A549 (cell line): Measurements from ENCODE around the gene FAM193A. TPM values are rescaled to one million over a fixed set of nuclear protein-coding genes. Genes with fewer than 3 reads are reported as not detected.
A peak's percentile ranks its signal among the peaks of the same experiment; 100 is the strongest.

ENCODE experiments used
- ATAC-seq, 2 experiments: fragments of 200-7000 bp in 1 of 2; fragments of >200 bp in 1 of 2; cut with Nextera tagmentation in 1 of 2; cut with Tn5 transposase in 1 of 2; 3 replicates each; pipeline versions ENCODE4 v1.8.0 to v1.9.1; 2018 to 2020; ENCODE audit warnings: mild to moderate bottlenecking in 1 of 2, moderate library complexity in 1 of 2
- CTCF ChIA-PET: fragments of 300-600 bp; sonication (Branson Sonifier 250); formaldehyde crosslinking; extraction: SDS; loops from one replicate; lab custom pipeline; 2021; ENCODE audit warnings: antibody characterized with exemption, inconsistent platforms; lab: Yijun Ruan, JAX
- POLR2A ChIA-PET: fragments of 350-600 bp; formaldehyde crosslinking; extraction: SDS; loops from one replicate; lab custom pipeline; 2021; ENCODE audit warnings: antibody characterized with exemption, inconsistent platforms; lab: Yijun Ruan, JAX
- DNase-seq, 2 experiments: peaks; one replicate each; pipeline versions ENCODE4 v3.0.0 to v3.0.0-alpha.2; 2011 to 2016; ENCODE audit warnings: low read depth in 1 of 2, low spot score in 1 of 2
- FAIRE-seq: peaks from 2 replicates; lab custom pipeline; 2011; peaks lifted over from hg19 to GRCh38; lab: Jason Lieb, UNC
- H3K27ac ChIP-seq, 2 experiments: fragments of >200 bp; sonication (Bioruptor Twin); formaldehyde crosslinking; 3 replicates each; pipeline ENCODE4 v1.5.1; 2016 to 2017
- H3K4me1 ChIP-seq: fragments of >200 bp; sonication (Bioruptor Twin); formaldehyde crosslinking; 3 replicates; pipeline ENCODE4 v1.6.1; 2016
- H3K4me2 ChIP-seq: fragments of >200 bp; sonication (Bioruptor Twin); formaldehyde crosslinking; 3 replicates; pipeline ENCODE4 v1.6.1; 2016
- H3K4me3 ChIP-seq: fragments of >200 bp; sonication (Bioruptor Twin); formaldehyde crosslinking; 3 replicates; pipeline ENCODE4 v1.5.1; 2016
- H3K9me3 ChIP-seq: fragments of >200 bp; sonication (Bioruptor Twin); formaldehyde crosslinking; 3 replicates; pipeline ENCODE4 v1.6.1; 2016
- BCL3 ChIP-seq: fragments of >200 bp; sonication (Bioruptor Twin); formaldehyde crosslinking; IDR thresholded peaks from 3 replicates; pipeline ENCODE4 v1.6.1; 2016
- BHLHE40 ChIP-seq: IDR thresholded peaks from 2 replicates; pipeline ENCODE4 v1.6.1; 2012; ENCODE audit warnings: low read depth, low read length, inconsistent platforms
- CEBPB ChIP-seq, 2 experiments: fragments of >200 bp in 1 of 2; sonication (Bioruptor Twin) in 1 of 2; formaldehyde crosslinking in 1 of 2; IDR thresholded peaks; 2 replicates each; pipeline ENCODE4 v1.6.1; 2012 to 2016
- CHD4 ChIP-seq: fragments of 200-600 bp; sonication (generic); IDR thresholded peaks from 2 replicates; pipeline ENCODE4 v1.6.1; 2016; ENCODE audit warnings: antibody characterized with exemption, mild to moderate bottlenecking, borderline replicate concordance
- E2F6 ChIP-seq: IDR thresholded peaks from 2 replicates; pipeline ENCODE4 v1.6.1; 2012; ENCODE audit warnings: low read depth, borderline replicate concordance
- EHF ChIP-seq: fragments of 250-450 bp; sonication (Bioruptor Pico); IDR thresholded peaks from 2 replicates; pipeline ENCODE4 v1.5.0; 2020; ENCODE audit warnings: mild to moderate bottlenecking
- EHMT2 ChIP-seq: fragments of 200-600 bp; sonication (generic); IDR thresholded peaks from 2 replicates; pipeline ENCODE4 v1.6.1; 2016; ENCODE audit warnings: antibody characterized with exemption, low read depth, mild to moderate bottlenecking, moderate library complexity
- FOSL2 ChIP-seq, 2 experiments: fragments of 450-650 bp in 1 of 2; fragments of >200 bp in 1 of 2; sonication (Bioruptor Twin) in 1 of 2; formaldehyde crosslinking; IDR thresholded peaks; 2 replicates each; pipeline versions ENCODE4 v1.5.0 to v1.6.1; 2016 to 2020; ENCODE audit warnings: mild to moderate bottlenecking in 1 of 2, moderate library complexity in 1 of 2
- GATA3 ChIP-seq: IDR thresholded peaks from 2 replicates; pipeline ENCODE4 v1.6.1; 2012; ENCODE audit warnings: borderline replicate concordance
- HDAC2 ChIP-seq: fragments of 200-600 bp; sonication (generic); IDR thresholded peaks from 2 replicates; pipeline ENCODE4 v1.6.1; 2016
- HEYL ChIP-seq: fragments of 250-450 bp; sonication (Bioruptor Pico); IDR thresholded peaks from 2 replicates; pipeline ENCODE4 v1.8.0; 2021; ENCODE audit warnings: mild to moderate bottlenecking, moderate library complexity
- JUN ChIP-seq, 2 experiments: fragments of >200 bp; sonication (Bioruptor Twin); formaldehyde crosslinking; IDR thresholded peaks; 2 replicates in 1 of 2; 3 replicates in 1 of 2; pipeline ENCODE4 v1.6.1; 2016 to 2017
- MAX ChIP-seq: IDR thresholded peaks from 2 replicates; pipeline ENCODE4 v1.6.1; 2012
- MAZ ChIP-seq: fragments of 150-350 bp; IDR thresholded peaks from 2 replicates; pipeline ENCODE4 v1.6.1; 2014; ENCODE audit warnings: antibody characterized with exemption, low read depth, low read length, borderline replicate concordance
- POLR2A ChIP-seq: IDR thresholded peaks from 2 replicates; pipeline ENCODE4 v1.6.1; 2012; ENCODE audit warnings: mild to moderate bottlenecking, low read length
- RARB ChIP-seq: fragments of 250-450 bp; sonication (Bioruptor Pico); IDR thresholded peaks from 2 replicates; pipeline ENCODE4 v1.8.0; 2021; ENCODE audit warnings: mild to moderate bottlenecking, moderate library complexity
- RFX5 ChIP-seq: fragments of 450-650 bp; IDR thresholded peaks from 2 replicates; pipeline ENCODE4 v1.7.1; 2014; ENCODE audit warnings: antibody characterized with exemption, mild to moderate bottlenecking, moderate library complexity
- SMC3 ChIP-seq: fragments of >200 bp; sonication (Bioruptor Twin); formaldehyde crosslinking; IDR thresholded peaks from 3 replicates; pipeline ENCODE4 v1.6.1; 2018; ENCODE audit warnings: inconsistent platforms
- ZC3H11A ChIP-seq: fragments of 450-650 bp; IDR thresholded peaks from 2 replicates; pipeline ENCODE4 v1.6.1; 2014; ENCODE audit warnings: antibody characterized with exemption, mild to moderate bottlenecking
- ZFP36 ChIP-seq: fragments of 450-650 bp; IDR thresholded peaks from 2 replicates; pipeline ENCODE4 v1.6.1; 2014; ENCODE audit warnings: borderline replicate concordance; ENCODE audit not compliant: partially characterized antibody
- ZSCAN20 ChIP-seq: fragments of 250-450 bp; sonication (Bioruptor Pico); IDR thresholded peaks from 2 replicates; pipeline ENCODE4 v1.8.0; 2022; ENCODE audit warnings: mild to moderate bottlenecking, moderate library complexity
- WGBS: methylation state at CpG from one replicate; pipeline ENCODE4 v1.1.6; 2017; ENCODE audit errors: missing lambda C conversion rate; 5-methylcytosine and 5-hydroxymethylcytosine counted together
- polyA minus RNA-seq: library from RNA; depleted of rRNA, polyadenylated mRNA; stranded (reverse); fragments of >200 nt; gene quantifications from 2 replicates; pipeline ENCODE4 v1.2.3, GENCODE V29; 2011; rRNA and poly(A)+ RNA removed
- polyA plus RNA-seq, 4 experiments: library from polyadenylated mRNA; depleted of rRNA in 3 of 4; stranded (reverse); fragments of >200 nt; fragmentation: RNase III in 1 of 4; extraction: RNeasy Plus Mini Kit Qiagen cat#74134 plus additional on column Dnase treatment in 1 of 4; gene quantifications; 2 replicates in 3 of 4; 3 replicates in 1 of 4; pipeline ENCODE4 v1.2.3, GENCODE V29; 2011 to 2017

The FAM193A gene, protein sequence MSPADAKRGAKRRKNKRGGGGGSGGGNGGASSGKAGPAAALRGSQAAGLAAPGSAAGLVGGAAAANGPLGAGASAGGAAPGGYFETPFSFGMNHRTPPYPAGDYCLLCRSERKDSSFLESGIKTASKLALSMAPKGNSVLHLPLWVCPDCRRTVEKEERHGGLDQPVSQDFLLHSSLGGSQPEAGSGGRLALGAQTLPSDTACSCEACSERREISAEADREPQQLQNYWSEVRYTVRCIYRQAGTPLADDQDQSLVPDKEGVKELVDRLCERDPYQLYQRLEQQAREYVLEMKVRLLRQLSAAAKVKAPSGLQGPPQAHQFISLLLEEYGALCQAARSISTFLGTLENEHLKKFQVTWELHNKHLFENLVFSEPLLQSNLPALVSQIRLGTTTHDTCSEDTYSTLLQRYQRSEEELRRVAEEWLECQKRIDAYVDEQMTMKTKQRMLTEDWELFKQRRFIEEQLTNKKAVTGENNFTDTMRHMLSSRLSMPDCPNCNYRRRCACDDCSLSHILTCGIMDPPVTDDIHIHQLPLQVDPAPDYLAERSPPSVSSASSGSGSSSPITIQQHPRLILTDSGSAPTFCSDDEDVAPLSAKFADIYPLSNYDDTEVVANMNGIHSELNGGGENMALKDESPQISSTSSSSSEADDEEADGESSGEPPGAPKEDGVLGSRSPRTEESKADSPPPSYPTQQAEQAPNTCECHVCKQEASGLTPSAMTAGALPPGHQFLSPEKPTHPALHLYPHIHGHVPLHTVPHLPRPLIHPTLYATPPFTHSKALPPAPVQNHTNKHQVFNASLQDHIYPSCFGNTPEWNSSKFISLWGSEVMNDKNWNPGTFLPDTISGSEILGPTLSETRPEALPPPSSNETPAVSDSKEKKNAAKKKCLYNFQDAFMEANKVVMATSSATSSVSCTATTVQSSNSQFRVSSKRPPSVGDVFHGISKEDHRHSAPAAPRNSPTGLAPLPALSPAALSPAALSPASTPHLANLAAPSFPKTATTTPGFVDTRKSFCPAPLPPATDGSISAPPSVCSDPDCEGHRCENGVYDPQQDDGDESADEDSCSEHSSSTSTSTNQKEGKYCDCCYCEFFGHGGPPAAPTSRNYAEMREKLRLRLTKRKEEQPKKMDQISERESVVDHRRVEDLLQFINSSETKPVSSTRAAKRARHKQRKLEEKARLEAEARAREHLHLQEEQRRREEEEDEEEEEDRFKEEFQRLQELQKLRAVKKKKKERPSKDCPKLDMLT (N-terminal part only)
- polyA plus RNA-seq (2011; rRNA removed) (4.5 and 5.7 TPM in 2 replicates), polyA plus RNA-seq (2017; fragmentation: RNase III; extraction: RNeasy Plus Mini Kit Qiagen cat#74134 plus additional on column Dnase treatment) (6.7 to 7.0 TPM (median 6.8 TPM) in 3 replicates), polyA minus RNA-seq (19.1 and 23.8 TPM in 2 replicates)
- 5.0 and 5.9 TPM in 2 replicates for polyA plus RNA-seq (2012; cell fraction: cytosol; rRNA removed)
- polyA plus RNA-seq (2012; cell fraction: nucleus; rRNA removed) = 20.2 and 22.7 TPM in 2 replicates

- DNase-seq (peak; percentile 70 to 99), ATAC-seq (peak; percentile 91 to 95), FAIRE-seq (no peak)
- peak within 1 kb of the TSS; percentile 98 for H3K4me3 ChIP-seq
- no peaks in the 10 kb centered on the region for H3K9me3 ChIP-seq
- H3K4me1 ChIP-seq = peaks cover 19% of the 10 kb centered on the region; the same call in 2 of the 3 replicates
- no peak for TF ChIP-seq ZFP36
- TF ChIP-seq POLR2A = peak; percentile 72
- peak in 1 of 2 experiments; percentile 86; a peak in 3 of 5 replicates for TF ChIP-seq JUN (IDR thresholded peaks at IDR 0.05)
- TF ChIP-seq BCL3 = 0 out of 3 replicates have a peak, but pooled peaks have one; percentile 25
- no peak for TF ChIP-seq ZC3H11A
- TF ChIP-seq CEBPB (IDR thresholded peaks at IDR 0.05) = no peak
- TF ChIP-seq MAZ = peak; percentile 18; the same call in 1 of the 2 replicates
- 0 out of 2 replicates have a peak, but pooled peaks have one; percentile 31 for TF ChIP-seq MAX
- TF ChIP-seq HDAC2 = no peak
- no peak for TF ChIP-seq SMC3
- ChIA-PET POLR2A (interaction anchor here (0.6 to 1.7 kb wide), 4 partner anchors 68 to 1427 kb away, joined by 4 to 9 read pairs (median 6); partner anchors contain the start of genes MXD4 and RNF4), CTCF (no interaction called here)
- H3K4me2 ChIP-seq = peak within 1 kb of the TSS; percentile 98
- WGBS = no CpG with 5 or more reads among the region's 106 CpGs
- H3K27ac ChIP-seq = peak within 1 kb of the TSS; percentile 97 to 100
Measured at GRCh38 chr4:2536193-2537010, at the start of gene FAM193A. TSS of gene FAM193A (plus strand) at chr4:2536647. CDS start at chr4:2536916, 269 bp downstream.

GRCh38 chr4:2486981-2487380, 49.5 kb upstream of the FAM193A start:
- Histone ChIP-seq H3K9me3 (no peaks in the 10 kb centered on the region), H3K4me3 (no peak overlapping the region), H3K4me1 (peaks cover 13% of the 10 kb centered on the region; the same call in 2 of the 3 replicates), H3K4me2 (no peak overlapping the region), H3K27ac (no peak overlapping the region)
- DNase-seq (no peak), ATAC-seq (no peak), FAIRE-seq (no peak)
- POLR2A ChIA-PET = no interaction called here
- CTCF ChIA-PET = no interaction called here
- TF ChIP-seq EHF (CRISPR knock-in tag) = no peak
- 95% methylated on average over 6 of the region's 6 CpGs for WGBS

- POLR2A ChIA-PET = no interaction called here
- CTCF ChIA-PET = no interaction called here
- peaks cover 13% of the 10 kb centered on the region; the same call in 2 of the 3 replicates for H3K4me1 ChIP-seq
- no peak for DNase-seq
- TF ChIP-seq CHD4 (no peak), E2F6 (no peak), GATA3 (no peak), EHMT2 (no peak), MAZ (no peak), HDAC2 (no peak), ZSCAN20 (CRISPR knock-in tag) (no peak), FOSL2 (IDR thresholded peaks at IDR 0.05) (no peak), FOSL2 (CRISPR knock-in tag; IDR thresholded peaks at IDR 0.05) (no peak), HEYL (CRISPR knock-in tag) (no peak), BHLHE40 (no peak), RFX5 (no peak), RARB (CRISPR knock-in tag) (no peak)
- H3K9me3 ChIP-seq = no peaks in the 10 kb centered on the region
- no peak overlapping the region for H3K27ac ChIP-seq
- ATAC-seq = no peak
- WGBS = 85% methylated on average over 6 of the region's 6 CpGs
- FAIRE-seq = no peak
- no peak overlapping the region for H3K4me2 ChIP-seq
- no peak overlapping the region for H3K4me3 ChIP-seq
Measured at GRCh38 chr4:2487632-2488031, 48.8 kb upstream of the FAM193A start.
